CD4-positive, alpha-beta memory T cell (primary cell): ENCODE results near the gene SLC46A3. TPM values are rescaled to one million over a fixed set of nuclear protein-coding genes. Genes with fewer than 3 reads are reported as not detected.

Experiments used
- CTCF ChIA-PET: fragments of 350-600 bp; sonication (Branson Sonifier 250); formaldehyde crosslinking; loops from one replicate; lab custom pipeline; 2021; ENCODE audit warnings: inconsistent platforms; ENCODE audit not compliant: partially characterized antibody; lab: Charles Lee
- POLR2A ChIA-PET: fragments of 350-600 bp; sonication (Branson Sonifier 250); formaldehyde crosslinking; loops from one replicate; lab custom pipeline; 2021; ENCODE audit not compliant: partially characterized antibody; lab: Charles Lee
- DNase-seq, 5 donors: peaks; one replicate each; pipeline versions ENCODE4 v3.0.0 to v3.0.0-alpha.2; 2020 to 2022; ENCODE audit warnings: mixed read lengths in 1 of 5
- H3K27ac ChIP-seq: one replicate; pipeline ENCODE4 v1.7.0; 2013; ENCODE audit warnings: low read depth, low read length
- H3K27me3 ChIP-seq: 2 replicates; pipeline ENCODE4 v1.7.0; 2013; ENCODE audit warnings: mild to moderate bottlenecking, low read length, moderate library complexity; ENCODE audit not compliant: insufficient read depth
- H3K36me3 ChIP-seq: 2 replicates; pipeline ENCODE4 v1.7.0; 2013; ENCODE audit warnings: mild to moderate bottlenecking, low read length, moderate library complexity; ENCODE audit not compliant: insufficient read depth
- H3K4me1 ChIP-seq: 2 replicates; pipeline ENCODE4 v1.7.0; 2013; ENCODE audit warnings: mild to moderate bottlenecking, low read length, moderate library complexity; ENCODE audit not compliant: insufficient read depth
- H3K4me3 ChIP-seq, 2 donors: one replicate each; pipeline ENCODE4 v1.7.0; 2013; ENCODE audit warnings: low read length in 2 of 2, mild to moderate bottlenecking in 1 of 2
- H3K9me3 ChIP-seq, 2 donors: one replicate each; pipeline ENCODE4 v1.7.0; 2013; ENCODE audit warnings: low read length in 2 of 2, control low read depth in 1 of 2; ENCODE audit not compliant: control insufficient read depth in 1 of 2
- H3K27ac Mint-ChIP-seq, 7 donors: one replicate each; pipeline ENCODE4 v1.8.0; 2020 to 2021; ENCODE audit warnings: mixed read lengths in 7 of 7, mild to moderate bottlenecking in 6 of 7, inconsistent platforms in 3 of 7, moderate library complexity in 3 of 7
- H3K27me3 Mint-ChIP-seq, 2 donors: one replicate each; pipeline ENCODE4 v1.8.0; 2020 to 2021; ENCODE audit warnings: mixed read lengths in 2 of 2
- H3K36me3 Mint-ChIP-seq, 2 donors: one replicate each; pipeline ENCODE4 v1.8.0; 2020 to 2021; ENCODE audit warnings: mixed read lengths in 2 of 2, inconsistent platforms in 1 of 2, mild to moderate bottlenecking in 1 of 2
- H3K4me1 Mint-ChIP-seq, 4 donors: one replicate each; pipeline ENCODE4 v1.8.0; 2020 to 2021; ENCODE audit warnings: mixed read lengths in 4 of 4, mild to moderate bottlenecking in 1 of 4
- H3K4me3 Mint-ChIP-seq, 8 donors: one replicate each; pipeline ENCODE4 v1.8.0; 2020 to 2021; ENCODE audit warnings: mixed read lengths in 8 of 8, mild to moderate bottlenecking in 7 of 8, moderate library complexity in 6 of 8, inconsistent platforms in 3 of 8
- H3K9me3 Mint-ChIP-seq, 8 donors: one replicate each; pipeline ENCODE4 v1.8.0; 2020 to 2021; ENCODE audit warnings: mixed read lengths in 8 of 8, mild to moderate bottlenecking in 5 of 8, inconsistent platforms in 3 of 8, moderate library complexity in 1 of 8
- intact Hi-C: fragments of 100-400 bp; cut with micrococcal nuclease; formaldehyde crosslinking; loops from one replicate; pipeline ENCODE4 v1.15.1; 2023
- polyA plus RNA-seq, 2 donors: library from polyadenylated mRNA; unstranded; fragments of 300-500 nt; fragmentation: Illumina TruSeq; gene quantifications; one replicate each; pipeline ENCODE4 v1.2.3, GENCODE V29; 2021
- total RNA-seq, 2 experiments: library from RNA; stranded (reverse); gene quantifications; one replicate each; pipeline ENCODE4 v1.2.3, GENCODE V29; 2021

SLC46A3 gene
- total and polyA plus RNA-seq, 4 experiments from 2014 or later: 18.7 to 42.1 (median 22.4) TPM

GRCh38 chr13:28753208-28753892, 34.6 kb upstream of the SLC46A3 start:
- intact Hi-C loops: no loop called here
- CTCF ChIA-PET: interaction anchor here (1.3 kb wide), 1 partner anchor 43 kb away, joined by 3 read pairs; no protein-coding TSS in a partner anchor

DNA sequence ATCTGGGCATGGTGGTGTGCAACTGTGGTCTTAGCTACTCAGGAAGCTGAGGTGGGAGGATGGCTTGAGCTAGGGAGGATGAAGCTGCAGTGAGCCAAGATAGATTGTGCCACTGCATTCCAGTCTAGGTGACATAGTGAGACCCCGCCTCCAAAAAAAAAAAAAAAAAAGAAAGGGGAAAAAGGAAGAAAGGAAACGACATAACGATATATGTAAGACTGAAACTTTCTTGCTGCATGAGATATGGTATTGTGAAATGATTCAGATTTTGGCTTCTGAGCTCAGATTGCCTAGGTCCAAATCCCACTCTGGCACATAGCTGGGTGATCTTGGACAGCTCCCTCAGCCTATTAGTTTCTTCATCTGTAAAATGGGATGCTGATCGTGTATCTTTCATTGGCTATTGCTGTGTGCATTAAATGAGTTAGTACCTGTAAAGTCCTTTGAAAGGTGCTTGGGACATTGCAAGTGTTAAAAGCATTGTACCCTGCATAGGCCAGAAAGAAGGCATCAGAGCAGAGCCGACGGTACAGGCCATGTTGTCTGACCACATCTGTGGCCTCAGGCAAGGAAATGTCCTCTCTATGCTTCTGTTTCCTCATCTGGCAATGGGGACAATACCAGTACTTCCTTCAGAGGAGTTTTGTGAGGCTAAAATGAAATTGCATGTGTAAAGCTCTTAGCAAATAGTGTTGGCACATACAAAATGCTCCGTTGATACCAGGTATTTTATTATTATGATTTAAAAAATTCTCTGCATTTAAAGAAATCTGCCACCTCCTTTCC, 32.6 kb upstream of the SLC46A3 start:
- Mint-ChIP-seq H3K4me3 (no peak overlapping the region), H3K9me3 (peaks cover 0 to 5% (median 0%) of the 10 kb centered on the region in 8 donors), H3K27ac (peak overlapping the region in 1 of 7 donors; percentile 49), H3K27me3 (peaks cover 0 to 2% of the 10 kb centered on the region in 2 donors), H3K36me3 (no peaks in the 10 kb centered on the region), H3K4me1 (peaks cover 12 to 20% (median 16%) of the 10 kb centered on the region in 4 donors)
- Histone ChIP-seq H3K9me3 (no peaks in the 10 kb centered on the region), H3K27ac (no peak overlapping the region), H3K36me3 (no peaks in the 10 kb centered on the region), H3K4me1 (peaks cover 15% of the 10 kb centered on the region), H3K27me3 (no peaks in the 10 kb centered on the region), H3K4me3 (no peak overlapping the region)
- DNase-seq: no peak
- intact Hi-C loops: no loop called here
- ChIA-PET POLR2A (no interaction called here), CTCF (no interaction called here)

More at GRCh38 chr13:28753208-28753892, 34.6 kb upstream of the SLC46A3 start:
- H3K36me3 Mint-ChIP-seq: no peaks in the 10 kb centered on the region
- POLR2A ChIA-PET: no interaction called here
- no peak overlapping the region for H3K4me3 Mint-ChIP-seq
- DNase-seq: no peak
- H3K27me3 Mint-ChIP-seq: peaks cover 2% of the 10 kb centered on the region in 2 donors
- H3K27ac Mint-ChIP-seq: peak overlapping the region in 3 of 7 donors; percentile 1 to 77 (median 14)
- no peaks in the 10 kb centered on the region for H3K9me3 ChIP-seq
- H3K4me1 Mint-ChIP-seq: peaks cover 12 to 24% (median 16%) of the 10 kb centered on the region in 4 donors
- peaks cover 0 to 15% (median 8%) of the 10 kb centered on the region in 8 donors for H3K9me3 Mint-ChIP-seq
- H3K4me1 ChIP-seq: peaks cover 15% of the 10 kb centered on the region
- H3K4me3 ChIP-seq: no peak overlapping the region
- H3K27ac ChIP-seq: no peak overlapping the region
- H3K27me3 ChIP-seq: no peaks in the 10 kb centered on the region
- H3K36me3 ChIP-seq: no peaks in the 10 kb centered on the region

- H3K9me3 Mint-ChIP-seq: peaks cover 0 to 5% (median 0%) of the 10 kb centered on the region in 8 donors
- Histone ChIP-seq H3K9me3 (no peaks in the 10 kb centered on the region), H3K36me3 (no peaks in the 10 kb centered on the region), H3K4me1 (peaks cover 13% of the 10 kb centered on the region), H3K27ac (no peak overlapping the region), H3K4me3 (no peak overlapping the region), H3K27me3 (no peaks in the 10 kb centered on the region)
- CTCF ChIA-PET: no interaction called here
- H3K4me3 Mint-ChIP-seq: no peak overlapping the region
- POLR2A ChIA-PET: no interaction called here
- H3K27ac Mint-ChIP-seq: peak overlapping the region in 2 of 7 donors; percentile 49 to 67
- H3K4me1 Mint-ChIP-seq: peaks cover 11 to 18% (median 15%) of the 10 kb centered on the region in 4 donors
- no peaks in the 10 kb centered on the region for H3K36me3 Mint-ChIP-seq
- H3K27me3 Mint-ChIP-seq: peaks cover 0 to 2% of the 10 kb centered on the region in 2 donors
- no peak for DNase-seq
- intact Hi-C loops: no loop called here
These were observed 31.6 kb upstream of the SLC46A3 start for GRCh38 chr13:28750187-28751045.

DNA sequence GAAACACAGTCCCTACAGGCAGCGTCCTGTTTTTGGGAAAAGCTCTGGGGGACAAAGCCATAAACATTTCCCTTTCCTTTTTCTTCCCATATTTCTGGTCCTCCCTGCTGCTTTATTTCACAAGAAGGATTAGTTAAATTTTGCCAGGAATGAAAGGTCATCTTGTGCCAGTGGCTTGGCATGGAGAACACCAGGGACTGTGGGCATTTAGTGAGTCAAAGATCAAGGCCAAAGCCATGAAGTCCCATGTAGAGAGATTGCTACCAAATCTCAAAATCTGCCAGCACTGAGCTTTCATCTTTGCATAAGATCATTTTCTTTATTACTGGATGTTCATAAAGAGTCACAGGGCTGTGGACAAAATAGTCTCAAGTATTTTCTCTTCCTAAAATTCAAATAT, 29.1 kb upstream of the SLC46A3 start:
- intact Hi-C loops: no loop called here
- H3K27me3 ChIP-seq: no peaks in the 10 kb centered on the region
- Mint-ChIP-seq H3K27ac (no peak overlapping the region), H3K9me3 (peaks cover 0 to 3% (median 0%) of the 10 kb centered on the region in 8 donors), H3K4me3 (no peak overlapping the region), H3K36me3 (no peaks in the 10 kb centered on the region), H3K4me1 (peaks cover 0 to 6% (median 2%) of the 10 kb centered on the region in 4 donors), H3K27me3 (peaks cover 0 to 2% of the 10 kb centered on the region in 2 donors)
- no peaks in the 10 kb centered on the region for H3K9me3 ChIP-seq
- CTCF ChIA-PET: no interaction called here
- no peak overlapping the region for H3K4me3 ChIP-seq
- no peak for DNase-seq
- no peaks in the 10 kb centered on the region for H3K4me1 ChIP-seq
- POLR2A ChIA-PET: no interaction called here
- H3K27ac ChIP-seq: no peak overlapping the region
- no peaks in the 10 kb centered on the region for H3K36me3 ChIP-seq

GRCh38 chr13:28746287-28746612, 27.5 kb upstream of the SLC46A3 start:
- H3K27ac ChIP-seq: no peak overlapping the region
- Mint-ChIP-seq H3K4me1 (peaks cover 0 to 4% (median under 1%) of the 10 kb centered on the region in 4 donors), H3K36me3 (no peaks in the 10 kb centered on the region), H3K9me3 (peaks cover 0 to 3% (median 0%) of the 10 kb centered on the region in 8 donors), H3K27ac (no peak overlapping the region), H3K27me3 (peaks cover 0 to 2% of the 10 kb centered on the region in 2 donors), H3K4me3 (no peak overlapping the region)
- no peaks in the 10 kb centered on the region for H3K27me3 ChIP-seq
- intact Hi-C loops: no loop called here
- no peak overlapping the region for H3K4me3 ChIP-seq
- no peaks in the 10 kb centered on the region for H3K4me1 ChIP-seq
- ChIA-PET POLR2A (no interaction called here), CTCF (no interaction called here)
- no peak for DNase-seq
- no peaks in the 10 kb centered on the region for H3K9me3 ChIP-seq
- H3K36me3 ChIP-seq: no peaks in the 10 kb centered on the region

- Mint-ChIP-seq H3K4me3 (no peak overlapping the region), H3K9me3 (peaks cover 0 to 3% (median 0%) of the 10 kb centered on the region in 8 donors), H3K4me1 (no peaks in the 10 kb centered on the region), H3K27me3 (peaks cover 0 to 2% of the 10 kb centered on the region in 2 donors), H3K36me3 (no peaks in the 10 kb centered on the region), H3K27ac (no peak overlapping the region)
- Histone ChIP-seq H3K27ac (no peak overlapping the region), H3K27me3 (no peaks in the 10 kb centered on the region), H3K9me3 (no peaks in the 10 kb centered on the region), H3K4me1 (no peaks in the 10 kb centered on the region), H3K36me3 (no peaks in the 10 kb centered on the region), H3K4me3 (no peak overlapping the region)
- ChIA-PET POLR2A (no interaction called here), CTCF (no interaction called here)
- intact Hi-C loops: no loop called here
- no peak for DNase-seq
These were observed 25.9 kb upstream of the SLC46A3 start for GRCh38 chr13:28744656-28745055.
